CD4-positive, alpha-beta T cell treated with Interleukin-17A for 4 hours (primary cell): ENCODE measurements around the gene WDR31.
"Not testable (repeated sequence)": the region's sequence is repeated elsewhere in the genome, so short reads cannot be mapped to it uniquely, and the experiment has no call there.

Experiments
- DNase-seq: peaks from one replicate; pipeline ENCODE4 v3.0.0-alpha.2; 2020; ENCODE audit warnings: mixed read lengths

WDR31 gene

GRCh38 chr9:113328045-113328782, 11.9 kb downstream of the WDR31 start:
- DNase-seq = no peak

GRCh38 chr9:113326230-113326629, 13.8 kb downstream of the WDR31 start:
- no peak for DNase-seq

- DNase-seq = no peak
Observed at GRCh38 chr9:113322671-113323070, 17.4 kb downstream of the WDR31 start.

GRCh38 chr9:113320051-113320450, 20.0 kb downstream of the WDR31 start:
- no peak for DNase-seq

- no peak for DNase-seq
Observed at GRCh38 chr9:113319054-113319453, 21.0 kb downstream of the WDR31 start.

- no peak for DNase-seq
Observed at GRCh38 chr9:113317777-113318176, 22.3 kb downstream of the WDR31 start.

GRCh38 chr9:113316030-113316429, 24.0 kb downstream of the WDR31 start:
- no peak for DNase-seq

GRCh38 chr9:113315231-113315630, 24.8 kb downstream of the WDR31 start:
- no peak for DNase-seq

GRCh38 chr9:113313261-113313660, 26.8 kb downstream of the WDR31 start:
- no peak for DNase-seq

GRCh38 chr9:113311961-113312360, 28.1 kb downstream of the WDR31 start:
- no peak for DNase-seq

- no peak for DNase-seq
Observed at GRCh38 chr9:113310538-113310937, 29.5 kb downstream of the WDR31 start.

GRCh38 chr9:113309204-113309813, 30.8 kb downstream of the WDR31 start:
- DNase-seq = peak; percentile 39

GRCh38 chr9:113307396-113307975, 32.6 kb downstream of the WDR31 start:
- DNase-seq = no peak

- no peak for DNase-seq
Observed at GRCh38 chr9:113306566-113306965, 33.5 kb downstream of the WDR31 start.

- DNase-seq = no peak
Observed at GRCh38 chr9:113302792-113303418, 37.2 kb downstream of the WDR31 start, which contains the start of gene RNF183. Gene RNF183 (minus strand): TSS chr9:113303376. CDS start chr9:113298184, 5,192 bp downstream.

GRCh38 chr9:113301548-113301947, 38.5 kb downstream of the WDR31 start:
- DNase-seq = no peak

- DNase-seq = no peak
Observed at GRCh38 chr9:113299800-113300292, 40.2 kb downstream of the WDR31 start.

GRCh38 chr9:113298924-113299770, 40.9 kb downstream of the WDR31 start:
- DNase-seq = no peak

- no peak for DNase-seq
Observed at GRCh38 chr9:113298311-113298710, 41.8 kb downstream of the WDR31 start.

GRCh38 chr9:113296796-113297558, 43.1 kb downstream of the WDR31 start:
- DNase-seq = no peak

GRCh38 chr9:113296247-113296646, 43.8 kb downstream of the WDR31 start:
- DNase-seq = not testable (repeated sequence)
